SK-N-SH (cell line): Measurements from ENCODE around the gene GNS. TPM values are rescaled to one million over a fixed set of nuclear protein-coding genes. Genes with fewer than 3 reads are reported as not detected.

Experiments used
- CTCF ChIA-PET: fragments of 300-600, 350-600 bp; formaldehyde crosslinking; extraction: SDS; loops from one replicate; lab custom pipeline; 2021; lab: Yijun Ruan, JAX
- POLR2A ChIA-PET: fragments of 350-600 bp; sonication (Branson Sonifier 250); formaldehyde crosslinking; extraction: SDS; loops from one replicate; lab custom pipeline; 2020; ENCODE audit warnings: antibody characterized with exemption, inconsistent platforms; lab: Yijun Ruan, JAX
- DNase-seq: peaks from one replicate; pipeline ENCODE4 v3.0.0; 2012
- H2AFZ ChIP-seq: fragments of 200-600 bp; sonication (generic); 2 replicates; pipeline ENCODE4 v1.8.1; 2016; ENCODE audit warnings: antibody characterized with exemption, mild to moderate bottlenecking, low read depth
- H3F3A ChIP-seq: fragments of 200-600 bp; sonication (generic); replicated peaks from 2 replicates; pipeline ENCODE3; 2016; ENCODE audit warnings: antibody characterized with exemption, mild to moderate bottlenecking; ENCODE audit not compliant: insufficient read depth
- H3K27ac ChIP-seq, 2 experiments: fragments of 200-500 bp in 1 of 2; fragments of 200-600 bp in 1 of 2; sonication (Bioruptor generic) in 1 of 2; sonication (generic), shearing (Covaris generic) in 1 of 2; 2 replicates each; pipeline versions ENCODE4 v1.5.1 to v1.6.1; 2014 to 2016; ENCODE audit warnings: low read depth in 2 of 2, inconsistent platforms in 1 of 2, low read length in 1 of 2, mild to moderate bottlenecking in 1 of 2, mixed read lengths in 1 of 2
- H3K27me3 ChIP-seq: fragments of 200-600 bp; sonication (generic), shearing (Covaris generic); 2 replicates; pipeline ENCODE4 v1.6.1; 2016; ENCODE audit warnings: mixed run types; ENCODE audit not compliant: insufficient read depth
- H3K36me3 ChIP-seq, 2 experiments: fragments of 200-500 bp in 1 of 2; fragments of 200-600 bp in 1 of 2; sonication (Bioruptor generic) in 1 of 2; sonication (generic) in 1 of 2; replicated peaks in 1 of 2; 2 replicates each; pipeline versions ENCODE3 to v1.5.1; 2014 to 2016; ENCODE audit warnings: low read length in 1 of 2, mild to moderate bottlenecking in 1 of 2; ENCODE audit not compliant: insufficient read depth in 2 of 2, control insufficient read depth in 1 of 2
- H3K4me1 ChIP-seq, 2 experiments: fragments of 200-500 bp in 1 of 2; fragments of 200-600 bp in 1 of 2; sonication (Bioruptor generic) in 1 of 2; sonication (generic), shearing (Covaris generic) in 1 of 2; 2 replicates each; pipeline versions ENCODE4 v1.5.1 to v1.6.1; 2014 to 2016; ENCODE audit warnings: low read depth in 1 of 2, low read length in 1 of 2, mixed run types in 1 of 2; ENCODE audit not compliant: insufficient read depth in 2 of 2, control insufficient read depth in 1 of 2
- H3K4me2 ChIP-seq: fragments of 200-600 bp; sonication (generic), shearing (Covaris generic); 2 replicates; pipeline ENCODE4 v1.6.1; 2017; ENCODE audit warnings: mixed run types
- H3K4me3 ChIP-seq, 2 experiments: fragments of 200-500 bp in 1 of 2; fragments of 200-600 bp in 1 of 2; sonication (Bioruptor generic) in 1 of 2; sonication (generic), shearing (Covaris generic) in 1 of 2; 2 replicates each; pipeline versions ENCODE4 v1.5.1 to v1.8.1; 2014 to 2016; ENCODE audit warnings: low read depth in 2 of 2, inconsistent platforms in 1 of 2, low read length in 1 of 2, mild to moderate bottlenecking in 1 of 2, mixed read lengths in 1 of 2, moderate library complexity in 1 of 2
- H3K79me2 ChIP-seq: fragments of 200-600 bp; sonication (generic); 2 replicates; pipeline ENCODE4 v1.8.1; 2017; ENCODE audit warnings: mild to moderate bottlenecking; ENCODE audit not compliant: insufficient read depth
- H3K9ac ChIP-seq: fragments of 200-600 bp; sonication (generic); 2 replicates; pipeline ENCODE4 v1.6.1; 2017; ENCODE audit warnings: mixed run types
- H3K9me2 ChIP-seq: fragments of 200-600 bp; sonication (generic); 2 replicates; pipeline ENCODE4 v1.6.1; 2017; ENCODE audit warnings: mixed run types
- H3K9me3 ChIP-seq: fragments of 200-600 bp; sonication (generic); 2 replicates; pipeline ENCODE4 v1.6.1; 2017; ENCODE audit warnings: mixed run types, mild to moderate bottlenecking, moderate library complexity
- H4K20me1 ChIP-seq: fragments of 200-600 bp; sonication (generic); 2 replicates; pipeline ENCODE4 v1.6.1; 2017; ENCODE audit warnings: mild to moderate bottlenecking, mixed run types; ENCODE audit not compliant: insufficient read depth
- ELF1 ChIP-seq: IDR thresholded peaks from 2 replicates; pipeline ENCODE4 v1.4.0; 2012
- EZH2phosphoT487 ChIP-seq: fragments of 200-600 bp; sonication (generic); IDR thresholded peaks from 2 replicates; pipeline ENCODE4 v1.6.1; 2017; ENCODE audit warnings: low read depth, mixed run types, mild to moderate bottlenecking, antibody characterized with exemption, moderate library complexity, borderline replicate concordance
- FOSL2 ChIP-seq: IDR thresholded peaks from 2 replicates; pipeline ENCODE4 v1.4.0; 2012; ENCODE audit warnings: low read depth, mild to moderate bottlenecking, moderate library complexity, borderline replicate concordance
- FOXJ3 ChIP-seq: sonication (generic); formaldehyde crosslinking; IDR thresholded peaks from 2 replicates; pipeline ENCODE4 v1.5.1; 2020; ENCODE audit warnings: mild to moderate bottlenecking, missing genetic modification reagents
- GABPA ChIP-seq: IDR thresholded peaks from 2 replicates; pipeline ENCODE4 v1.4.0; 2012; ENCODE audit warnings: low read depth, mild to moderate bottlenecking
- GATA2 ChIP-seq: sonication (generic); formaldehyde crosslinking; IDR thresholded peaks from 2 replicates; pipeline ENCODE4 v1.5.0; 2020; ENCODE audit warnings: mild to moderate bottlenecking, missing genetic modification reagents
- MEF2A ChIP-seq: IDR thresholded peaks from 2 replicates; pipeline ENCODE4 v1.4.0; 2012; ENCODE audit warnings: low read depth, borderline replicate concordance
- MXI1 ChIP-seq: IDR thresholded peaks from 2 replicates; pipeline ENCODE4 v1.6.1; 2012; ENCODE audit warnings: mild to moderate bottlenecking, low read depth, low read length, improper control_type of control experiment
- NFIC ChIP-seq: IDR thresholded peaks from 2 replicates; pipeline ENCODE4 v1.4.0; 2012; ENCODE audit warnings: borderline replicate concordance
- RCOR1 ChIP-seq: fragments of 150-350 bp; IDR thresholded peaks from 2 replicates; pipeline ENCODE4 v1.6.1; 2017; ENCODE audit warnings: antibody characterized with exemption, low read length
- RFX5 ChIP-seq: IDR thresholded peaks from 2 replicates; pipeline ENCODE4 v1.6.1; 2012; ENCODE audit warnings: mild to moderate bottlenecking, improper control_type of control experiment, low read length
- RXRA ChIP-seq: IDR thresholded peaks from 2 replicates; pipeline ENCODE4 v1.4.0; 2012; ENCODE audit warnings: low read depth, mild to moderate bottlenecking, borderline replicate concordance
- TAF1 ChIP-seq: IDR thresholded peaks from 2 replicates; pipeline ENCODE4 v1.6.1; 2012; ENCODE audit warnings: low read depth, mild to moderate bottlenecking, low read length, moderate library complexity, borderline replicate concordance
- TCF12 ChIP-seq: IDR thresholded peaks from 2 replicates; pipeline ENCODE4 v1.4.0; 2012
- TEAD4 ChIP-seq: IDR thresholded peaks from 2 replicates; pipeline ENCODE4 v1.4.0; 2012; ENCODE audit warnings: mild to moderate bottlenecking, borderline replicate concordance; ENCODE audit not compliant: insufficient read depth
- WGBS: methylation state at CpG from one replicate; pipeline ENCODE4 v1.1.6; 2017; ENCODE audit warnings: low lambda C conversion rate; 5-methylcytosine and 5-hydroxymethylcytosine counted together
- polyA plus RNA-seq, 3 experiments: library from polyadenylated mRNA; depleted of rRNA; stranded (reverse); fragments of >200 nt; gene quantifications; 2 replicates each; pipeline ENCODE4 v1.2.3, GENCODE V29; 2012
- TF ChIP-seq, protein P1 (sequence below): fragments of 200-600 bp; sonication (generic); IDR thresholded peaks from 2 replicates; pipeline ENCODE4 v1.6.1; 2017; ENCODE audit warnings: antibody characterized with exemption, mild to moderate bottlenecking, moderate library complexity
- TF ChIP-seq, protein P2 (sequence below): IDR thresholded peaks from 2 replicates; pipeline ENCODE4 v1.6.1; 2012; ENCODE audit warnings: mild to moderate bottlenecking, low read depth, low read length, moderate library complexity
- TF ChIP-seq, protein P3 (sequence below): IDR thresholded peaks from 2 replicates; pipeline ENCODE4; 2012
- TF ChIP-seq, protein P4 (sequence below): IDR thresholded peaks from 2 replicates; pipeline ENCODE4 v1.4.0; 2012; ENCODE audit warnings: low read depth, borderline replicate concordance

GNS gene
- polyA plus RNA-seq, 1 of the 3 experiments (the other 2 are of a cell fraction): 74.8 TPM

DNA sequence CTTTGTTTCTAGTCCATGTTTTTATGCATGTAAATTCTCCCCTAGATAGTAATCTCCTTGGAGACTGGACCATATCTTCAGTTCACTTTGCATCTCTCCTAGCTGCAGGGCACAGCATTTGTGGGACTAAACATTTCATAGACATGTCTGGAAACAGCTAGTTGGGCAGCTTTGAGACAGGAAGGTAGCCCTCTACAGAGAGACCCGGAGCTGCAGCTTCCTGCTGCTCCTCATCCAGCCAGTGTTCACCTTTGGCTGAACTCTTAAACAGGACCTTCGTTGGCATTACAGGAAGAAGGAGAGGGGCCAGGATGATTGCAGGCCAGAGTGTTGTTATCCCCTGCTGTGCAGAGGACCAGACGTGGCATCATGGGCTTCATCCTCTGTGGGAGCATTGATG is 52.9 kb downstream of the GNS start:
- Histone ChIP-seq H3K27ac (peak overlapping the region in 1 of 2 experiments; percentile 80; a peak in 2 of 4 replicates), H3K9ac (no peak overlapping the region), H3K36me3 (no peaks in the 10 kb centered on the region), H3K79me2 (no peaks in the 10 kb centered on the region), H3K9me2 (no peaks in the 10 kb centered on the region), H3K4me3 (no peak overlapping the region), H3K9me3 (no peaks in the 10 kb centered on the region), H2AFZ (no peak overlapping the region), H3K4me2 (no peak overlapping the region), H3K4me1 (peaks cover 7 to 20% of the 10 kb centered on the region in 2 experiments; a peak in 1 of 4 replicates), H3K27me3 (no peaks in the 10 kb centered on the region), H3F3A (no peaks in the 10 kb centered on the region), H4K20me1 (no peaks in the 10 kb centered on the region)
- no peak for TF ChIP-seq GABPA
- peak; percentile 26; the same call in 1 of the 2 replicates for TF ChIP-seq GATA2 (CRISPR knock-in tag)
- DNase-seq: peak; percentile 27
- POLR2A ChIA-PET: interaction anchor here (0.5 kb wide), 1 partner anchor 108 kb away, joined by 3 read pairs; no protein-coding TSS in a partner anchor
- WGBS: 34% methylated on average over 3 of the region's 3 CpGs
- CTCF ChIA-PET: interaction anchor here (4.0 to 5.3 kb wide), 2 partner anchors 9 to 157 kb away, joined by 18 to 26 read pairs; no protein-coding TSS in a partner anchor

DNA sequence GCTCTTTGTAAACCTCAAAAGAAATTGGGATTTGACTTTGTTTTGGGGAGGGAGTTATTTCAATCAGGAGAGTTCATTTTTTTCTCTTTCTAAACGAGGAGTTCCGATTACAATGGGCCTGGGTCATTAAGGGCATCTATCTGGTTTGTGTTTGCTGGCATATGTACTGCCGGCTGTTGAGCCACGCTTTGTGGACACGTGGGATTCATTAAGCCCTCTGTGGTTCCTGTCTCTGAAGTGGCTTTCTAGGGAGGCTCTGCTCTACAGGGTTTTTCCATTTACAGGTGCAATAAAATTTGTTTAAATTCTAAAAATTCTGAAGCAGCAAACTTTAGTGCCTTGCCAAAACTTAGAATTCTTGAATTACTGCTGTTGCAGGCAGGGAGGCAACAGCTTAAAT is 57.9 kb downstream of the GNS start:
- Histone ChIP-seq H3F3A (peaks cover 6% of the 10 kb centered on the region), H3K27ac (peak overlapping the region in 1 of 2 experiments; percentile 67; a peak in 2 of 4 replicates), H2AFZ (no peak overlapping the region), H3K4me3 (0 out of 4 replicates have a peak overlapping the region, but pooled peaks of 1 of the 2 experiments have one; percentile 17), H3K9ac (no peak overlapping the region), H3K36me3 (peaks cover 0 to 14% of the 10 kb centered on the region in 2 experiments), H3K9me2 (no peaks in the 10 kb centered on the region), H3K4me2 (no peak overlapping the region), H3K27me3 (no peaks in the 10 kb centered on the region), H3K4me1 (peaks cover under 1 to 14% of the 10 kb centered on the region in 2 experiments; a peak in 2 of 4 replicates), H4K20me1 (no peaks in the 10 kb centered on the region), H3K9me3 (no peaks in the 10 kb centered on the region), H3K79me2 (no peaks in the 10 kb centered on the region)
- ChIA-PET POLR2A (no interaction called here), CTCF (interaction anchor here (0.7 to 3.4 kb wide), 3 partner anchors 27 to 157 kb away, joined by 3 to 27 read pairs (median 5); no protein-coding TSS in a partner anchor)
- 53% methylated on average over 5 of the region's 5 CpGs for WGBS
- DNase-seq: peak; percentile 58
- TF ChIP-seq, protein P1, sequence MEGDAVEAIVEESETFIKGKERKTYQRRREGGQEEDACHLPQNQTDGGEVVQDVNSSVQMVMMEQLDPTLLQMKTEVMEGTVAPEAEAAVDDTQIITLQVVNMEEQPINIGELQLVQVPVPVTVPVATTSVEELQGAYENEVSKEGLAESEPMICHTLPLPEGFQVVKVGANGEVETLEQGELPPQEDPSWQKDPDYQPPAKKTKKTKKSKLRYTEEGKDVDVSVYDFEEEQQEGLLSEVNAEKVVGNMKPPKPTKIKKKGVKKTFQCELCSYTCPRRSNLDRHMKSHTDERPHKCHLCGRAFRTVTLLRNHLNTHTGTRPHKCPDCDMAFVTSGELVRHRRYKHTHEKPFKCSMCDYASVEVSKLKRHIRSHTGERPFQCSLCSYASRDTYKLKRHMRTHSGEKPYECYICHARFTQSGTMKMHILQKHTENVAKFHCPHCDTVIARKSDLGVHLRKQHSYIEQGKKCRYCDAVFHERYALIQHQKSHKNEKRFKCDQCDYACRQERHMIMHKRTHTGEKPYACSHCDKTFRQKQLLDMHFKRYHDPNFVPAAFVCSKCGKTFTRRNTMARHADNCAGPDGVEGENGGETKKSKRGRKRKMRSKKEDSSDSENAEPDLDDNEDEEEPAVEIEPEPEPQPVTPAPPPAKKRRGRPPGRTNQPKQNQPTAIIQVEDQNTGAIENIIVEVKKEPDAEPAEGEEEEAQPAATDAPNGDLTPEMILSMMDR: no peak
- no peak for TF ChIP-seq MEF2A
- no peak for TF ChIP-seq ELF1
- peak; percentile 17; the same call in 1 of the 2 replicates for TF ChIP-seq RCOR1
- TF ChIP-seq, protein P2, sequence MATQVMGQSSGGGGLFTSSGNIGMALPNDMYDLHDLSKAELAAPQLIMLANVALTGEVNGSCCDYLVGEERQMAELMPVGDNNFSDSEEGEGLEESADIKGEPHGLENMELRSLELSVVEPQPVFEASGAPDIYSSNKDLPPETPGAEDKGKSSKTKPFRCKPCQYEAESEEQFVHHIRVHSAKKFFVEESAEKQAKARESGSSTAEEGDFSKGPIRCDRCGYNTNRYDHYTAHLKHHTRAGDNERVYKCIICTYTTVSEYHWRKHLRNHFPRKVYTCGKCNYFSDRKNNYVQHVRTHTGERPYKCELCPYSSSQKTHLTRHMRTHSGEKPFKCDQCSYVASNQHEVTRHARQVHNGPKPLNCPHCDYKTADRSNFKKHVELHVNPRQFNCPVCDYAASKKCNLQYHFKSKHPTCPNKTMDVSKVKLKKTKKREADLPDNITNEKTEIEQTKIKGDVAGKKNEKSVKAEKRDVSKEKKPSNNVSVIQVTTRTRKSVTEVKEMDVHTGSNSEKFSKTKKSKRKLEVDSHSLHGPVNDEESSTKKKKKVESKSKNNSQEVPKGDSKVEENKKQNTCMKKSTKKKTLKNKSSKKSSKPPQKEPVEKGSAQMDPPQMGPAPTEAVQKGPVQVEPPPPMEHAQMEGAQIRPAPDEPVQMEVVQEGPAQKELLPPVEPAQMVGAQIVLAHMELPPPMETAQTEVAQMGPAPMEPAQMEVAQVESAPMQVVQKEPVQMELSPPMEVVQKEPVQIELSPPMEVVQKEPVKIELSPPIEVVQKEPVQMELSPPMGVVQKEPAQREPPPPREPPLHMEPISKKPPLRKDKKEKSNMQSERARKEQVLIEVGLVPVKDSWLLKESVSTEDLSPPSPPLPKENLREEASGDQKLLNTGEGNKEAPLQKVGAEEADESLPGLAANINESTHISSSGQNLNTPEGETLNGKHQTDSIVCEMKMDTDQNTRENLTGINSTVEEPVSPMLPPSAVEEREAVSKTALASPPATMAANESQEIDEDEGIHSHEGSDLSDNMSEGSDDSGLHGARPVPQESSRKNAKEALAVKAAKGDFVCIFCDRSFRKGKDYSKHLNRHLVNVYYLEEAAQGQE: no peak
- TF ChIP-seq, protein P3, sequence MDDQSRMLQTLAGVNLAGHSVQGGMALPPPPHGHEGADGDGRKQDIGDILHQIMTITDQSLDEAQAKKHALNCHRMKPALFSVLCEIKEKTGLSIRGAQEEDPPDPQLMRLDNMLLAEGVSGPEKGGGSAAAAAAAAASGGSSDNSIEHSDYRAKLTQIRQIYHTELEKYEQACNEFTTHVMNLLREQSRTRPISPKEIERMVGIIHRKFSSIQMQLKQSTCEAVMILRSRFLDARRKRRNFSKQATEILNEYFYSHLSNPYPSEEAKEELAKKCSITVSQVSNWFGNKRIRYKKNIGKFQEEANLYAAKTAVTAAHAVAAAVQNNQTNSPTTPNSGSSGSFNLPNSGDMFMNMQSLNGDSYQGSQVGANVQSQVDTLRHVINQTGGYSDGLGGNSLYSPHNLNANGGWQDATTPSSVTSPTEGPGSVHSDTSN: no peak
- no peak for TF ChIP-seq TEAD4
- TF ChIP-seq RXRA: no peak
- no peak for TF ChIP-seq RFX5
- no peak for TF ChIP-seq TAF1
- TF ChIP-seq FOXJ3 (CRISPR knock-in tag): no peak
- TF ChIP-seq EZH2phosphoT487: no peak
- peak; percentile 84 for TF ChIP-seq MXI1
- no peak for TF ChIP-seq FOSL2
- TF ChIP-seq GABPA: no peak
- TF ChIP-seq TCF12: peak; percentile 48
- no peak for TF ChIP-seq NFIC
- TF ChIP-seq, protein P4, sequence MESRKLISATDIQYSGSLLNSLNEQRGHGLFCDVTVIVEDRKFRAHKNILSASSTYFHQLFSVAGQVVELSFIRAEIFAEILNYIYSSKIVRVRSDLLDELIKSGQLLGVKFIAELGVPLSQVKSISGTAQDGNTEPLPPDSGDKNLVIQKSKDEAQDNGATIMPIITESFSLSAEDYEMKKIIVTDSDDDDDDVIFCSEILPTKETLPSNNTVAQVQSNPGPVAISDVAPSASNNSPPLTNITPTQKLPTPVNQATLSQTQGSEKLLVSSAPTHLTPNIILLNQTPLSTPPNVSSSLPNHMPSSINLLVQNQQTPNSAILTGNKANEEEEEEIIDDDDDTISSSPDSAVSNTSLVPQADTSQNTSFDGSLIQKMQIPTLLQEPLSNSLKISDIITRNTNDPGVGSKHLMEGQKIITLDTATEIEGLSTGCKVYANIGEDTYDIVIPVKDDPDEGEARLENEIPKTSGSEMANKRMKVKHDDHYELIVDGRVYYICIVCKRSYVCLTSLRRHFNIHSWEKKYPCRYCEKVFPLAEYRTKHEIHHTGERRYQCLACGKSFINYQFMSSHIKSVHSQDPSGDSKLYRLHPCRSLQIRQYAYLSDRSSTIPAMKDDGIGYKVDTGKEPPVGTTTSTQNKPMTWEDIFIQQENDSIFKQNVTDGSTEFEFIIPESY: no peak
